ENCODE data around the gene RRP1. TPM values are rescaled to one million over a fixed set of nuclear protein-coding genes. Genes with fewer than 3 reads are reported as not detected.

RRP1 gene
- total RNA-seq, 1 donor from 2014 or later = 34.5 TPM

DNA sequence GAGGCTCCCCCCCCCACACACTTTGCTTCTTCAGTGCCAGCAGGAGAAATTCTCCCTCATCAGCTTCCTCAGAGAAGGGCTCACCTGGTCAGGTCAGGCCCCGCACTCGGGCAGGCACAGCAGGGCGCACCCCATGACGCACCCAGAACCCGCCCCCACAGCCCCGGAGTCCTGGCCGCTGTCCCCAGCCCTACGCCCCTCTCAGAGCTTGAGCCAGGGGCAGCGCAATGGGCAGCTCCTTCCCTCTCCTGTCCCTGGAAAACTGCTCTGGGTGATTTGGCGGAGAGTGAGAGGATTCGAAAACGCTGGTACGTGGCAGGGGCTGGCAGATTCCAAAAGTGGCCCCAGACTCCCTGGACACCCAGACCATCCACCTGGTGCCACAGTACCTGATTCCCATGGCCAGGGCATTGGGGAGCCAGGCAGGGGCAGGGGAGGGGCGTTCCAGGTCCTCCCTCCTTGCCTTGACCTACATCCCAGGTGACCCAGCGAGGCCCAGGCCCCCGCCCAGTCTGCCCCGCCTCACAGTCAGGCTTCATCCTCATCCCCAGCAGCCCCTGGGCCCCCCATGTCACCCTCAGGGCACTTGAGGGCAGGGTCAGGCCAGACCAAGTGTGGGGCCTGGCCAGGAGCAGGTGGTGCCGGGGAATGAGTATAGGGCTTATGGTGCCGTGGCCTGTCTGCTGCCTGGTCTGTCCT lies 23.7 kb downstream of the RRP1 start:
- no peaks in the 10 kb centered on the region for H3K36me3 ChIP-seq (ENCODE audit: control insufficient read depth, insufficient read depth, low read length)
- no peak for FAIRE-seq
- no peak for DNase-seq (ENCODE audit: low read depth)
- H3K4me3 ChIP-seq (ENCODE audit: low read depth, low read length) = no peak overlapping the region
- no peaks in the 10 kb centered on the region for H3K27me3 ChIP-seq (ENCODE audit: control insufficient read depth, insufficient read depth, low read length)
- TF ChIP-seq, protein P1, sequence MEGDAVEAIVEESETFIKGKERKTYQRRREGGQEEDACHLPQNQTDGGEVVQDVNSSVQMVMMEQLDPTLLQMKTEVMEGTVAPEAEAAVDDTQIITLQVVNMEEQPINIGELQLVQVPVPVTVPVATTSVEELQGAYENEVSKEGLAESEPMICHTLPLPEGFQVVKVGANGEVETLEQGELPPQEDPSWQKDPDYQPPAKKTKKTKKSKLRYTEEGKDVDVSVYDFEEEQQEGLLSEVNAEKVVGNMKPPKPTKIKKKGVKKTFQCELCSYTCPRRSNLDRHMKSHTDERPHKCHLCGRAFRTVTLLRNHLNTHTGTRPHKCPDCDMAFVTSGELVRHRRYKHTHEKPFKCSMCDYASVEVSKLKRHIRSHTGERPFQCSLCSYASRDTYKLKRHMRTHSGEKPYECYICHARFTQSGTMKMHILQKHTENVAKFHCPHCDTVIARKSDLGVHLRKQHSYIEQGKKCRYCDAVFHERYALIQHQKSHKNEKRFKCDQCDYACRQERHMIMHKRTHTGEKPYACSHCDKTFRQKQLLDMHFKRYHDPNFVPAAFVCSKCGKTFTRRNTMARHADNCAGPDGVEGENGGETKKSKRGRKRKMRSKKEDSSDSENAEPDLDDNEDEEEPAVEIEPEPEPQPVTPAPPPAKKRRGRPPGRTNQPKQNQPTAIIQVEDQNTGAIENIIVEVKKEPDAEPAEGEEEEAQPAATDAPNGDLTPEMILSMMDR (IDR thresholded peaks at IDR 0.05; ENCODE audit: insufficient read depth, low read length, severe bottlenecking) = no peak

DNA sequence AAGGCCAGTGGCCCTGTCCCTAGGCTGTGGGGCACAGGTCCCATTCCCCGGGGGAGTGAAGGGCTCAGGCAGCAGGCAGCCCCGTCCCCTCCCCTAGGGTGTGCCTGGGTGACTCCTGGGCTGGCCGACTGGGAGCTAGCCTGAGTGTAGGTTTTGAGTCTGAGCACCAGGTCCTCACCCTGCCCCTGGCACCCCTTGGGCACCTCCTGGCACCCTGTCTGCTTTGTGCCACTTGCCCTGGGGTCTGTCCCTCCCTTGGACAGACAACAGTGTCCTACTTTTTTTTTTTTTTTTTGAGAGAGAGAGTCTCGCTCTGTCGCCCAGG lies 24.2 kb downstream of the RRP1 start:
- Histone ChIP-seq H3K4me3 (ENCODE audit: low read depth, low read length) (no peak overlapping the region), H3K27me3 (ENCODE audit: control insufficient read depth, insufficient read depth, low read length) (no peaks in the 10 kb centered on the region), H3K36me3 (ENCODE audit: control insufficient read depth, insufficient read depth, low read length) (no peaks in the 10 kb centered on the region)
- FAIRE-seq (no peak), DNase-seq (ENCODE audit: low read depth) (no peak)
- TF ChIP-seq, protein P1 (IDR thresholded peaks at IDR 0.05; ENCODE audit: insufficient read depth, low read length, severe bottlenecking) = no peak

DNA sequence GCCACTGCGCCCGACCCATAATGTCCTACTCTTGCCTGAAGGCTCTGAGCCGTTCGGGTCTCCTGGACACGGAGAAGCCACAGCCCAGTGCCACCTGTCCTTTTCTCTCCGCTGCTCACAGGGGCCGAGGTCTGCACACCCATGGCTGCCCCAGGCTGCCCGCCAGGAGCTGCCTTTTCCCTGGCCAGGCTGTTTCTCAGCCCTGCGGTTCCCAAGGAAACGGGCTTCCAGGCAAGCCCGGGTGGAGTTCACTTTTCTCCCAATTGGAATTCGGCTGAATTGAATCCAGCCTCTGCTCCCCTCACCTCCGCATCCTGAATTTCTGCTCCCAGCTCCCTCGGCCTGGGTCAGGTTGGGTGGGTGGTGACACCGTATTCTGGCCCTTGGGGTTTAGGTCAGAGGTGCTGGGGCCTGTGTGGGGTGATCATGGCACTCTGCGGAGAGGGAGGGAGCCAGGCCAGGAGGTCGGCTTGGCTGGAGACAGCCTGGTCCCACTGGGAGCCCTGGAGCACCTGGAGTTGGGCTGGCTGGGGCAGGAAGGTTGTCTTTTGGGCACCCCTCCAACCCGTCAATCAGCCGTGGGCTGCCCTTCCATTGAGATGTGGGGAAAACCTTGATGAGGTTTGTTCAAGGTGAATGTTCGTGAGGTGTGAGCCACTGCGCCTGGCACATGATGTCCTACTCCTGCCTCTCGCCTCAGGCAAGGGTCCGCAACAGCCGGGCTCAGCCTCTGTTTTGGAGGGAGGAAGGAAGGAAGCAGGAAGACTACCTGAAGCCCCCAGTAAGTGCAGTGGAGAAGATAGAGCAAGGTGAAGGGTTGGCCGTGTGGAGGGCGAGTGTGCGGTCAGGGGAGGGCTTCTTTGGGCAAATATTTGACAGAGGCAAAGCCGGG lies 25.1 kb downstream of the RRP1 start:
- no peaks in the 10 kb centered on the region for H3K36me3 ChIP-seq (ENCODE audit: control insufficient read depth, insufficient read depth, low read length)
- TF ChIP-seq, protein P1 (IDR thresholded peaks at IDR 0.05; ENCODE audit: insufficient read depth, low read length, severe bottlenecking) = no peak
- FAIRE-seq (no peak), DNase-seq (ENCODE audit: low read depth) (no peak)
- H3K4me3 ChIP-seq (ENCODE audit: low read depth, low read length) = no peak overlapping the region
- H3K27me3 ChIP-seq (ENCODE audit: control insufficient read depth, insufficient read depth, low read length) = no peaks in the 10 kb centered on the region

DNA sequence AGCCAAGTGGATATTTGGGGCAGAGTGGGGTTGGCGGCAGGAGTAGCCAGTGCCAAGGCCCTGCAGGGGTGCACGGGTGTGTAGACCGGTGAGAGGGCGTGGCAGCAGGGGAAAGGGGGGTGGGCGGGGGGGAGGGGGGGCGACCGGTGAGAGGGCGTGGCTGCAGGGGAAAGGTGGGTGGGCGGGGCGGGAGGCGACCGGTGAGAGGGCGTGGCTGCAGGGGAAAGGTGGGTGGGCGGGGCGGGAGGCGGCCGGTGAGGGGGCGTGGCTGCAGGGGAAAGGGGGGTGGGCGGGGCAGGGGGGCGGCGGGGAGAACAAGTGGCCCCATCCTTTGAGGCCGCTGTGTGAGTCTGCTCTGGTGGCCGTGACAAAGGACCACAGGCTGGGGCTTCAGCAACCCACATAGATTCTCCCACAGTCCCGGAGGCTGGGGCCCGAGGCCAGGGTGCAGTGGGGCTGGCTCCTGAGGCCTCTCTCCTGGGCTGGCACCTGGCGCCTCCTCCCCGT lies 25.8 kb downstream of the RRP1 start:
- no peaks in the 10 kb centered on the region for H3K27me3 ChIP-seq (ENCODE audit: control insufficient read depth, insufficient read depth, low read length)
- DNase-seq (ENCODE audit: low read depth) (no peak), FAIRE-seq (no peak)
- no peaks in the 10 kb centered on the region for H3K36me3 ChIP-seq (ENCODE audit: control insufficient read depth, insufficient read depth, low read length)
- TF ChIP-seq, protein P1 (IDR thresholded peaks at IDR 0.05; ENCODE audit: insufficient read depth, low read length, severe bottlenecking) = no peak
- H3K4me3 ChIP-seq (ENCODE audit: low read depth, low read length) = no peak overlapping the region

DNA sequence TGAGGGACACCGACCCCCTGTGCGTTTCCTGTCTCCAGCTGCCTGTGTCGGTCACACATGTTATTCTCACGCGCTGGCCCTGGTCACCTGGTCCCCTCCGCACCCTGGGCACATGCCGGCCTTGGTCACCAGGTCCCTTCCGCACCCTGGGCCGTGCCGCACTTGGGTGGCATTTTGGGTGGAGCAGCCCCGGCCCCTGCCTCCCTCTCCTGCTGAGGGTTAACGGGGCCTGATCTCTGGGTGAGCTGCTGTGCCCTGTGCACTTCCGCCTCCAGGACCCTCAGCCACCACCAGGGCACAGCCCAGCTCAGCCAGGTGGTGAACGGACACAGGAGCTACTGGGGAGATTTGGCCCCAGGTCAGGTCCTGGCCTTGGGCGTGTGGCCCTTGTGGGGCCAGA lies 26.6 kb downstream of the RRP1 start:
- TF ChIP-seq, protein P1 (IDR thresholded peaks at IDR 0.05; ENCODE audit: insufficient read depth, low read length, severe bottlenecking) = no peak
- no peak for FAIRE-seq

More for the DNA sequence above, 26.6 kb downstream of the RRP1 start:
- DNase-seq (ENCODE audit: low read depth) = no peak
- Histone ChIP-seq H3K4me3 (ENCODE audit: low read depth, low read length) (no peak overlapping the region), H3K27me3 (ENCODE audit: control insufficient read depth, insufficient read depth, low read length) (no peaks in the 10 kb centered on the region), H3K36me3 (ENCODE audit: control insufficient read depth, insufficient read depth, low read length) (no peaks in the 10 kb centered on the region)

Measured in bronchial epithelial cell (primary cell).